ENCODE results near the gene MYBPC2. TPM values are rescaled to one million over a fixed set of nuclear protein-coding genes. Genes with fewer than 3 reads are reported as not detected.
A peak's percentile ranks its signal among the peaks of the same experiment; 100 is the strongest.
"Not testable (repeated sequence)": the region's sequence is repeated elsewhere in the genome, so short reads cannot be mapped to it uniquely, and the experiment has no call there.

The MYBPC2 gene
- total RNA-seq, 1 donor from 2014 or later: 0.47 TPM

DNA sequence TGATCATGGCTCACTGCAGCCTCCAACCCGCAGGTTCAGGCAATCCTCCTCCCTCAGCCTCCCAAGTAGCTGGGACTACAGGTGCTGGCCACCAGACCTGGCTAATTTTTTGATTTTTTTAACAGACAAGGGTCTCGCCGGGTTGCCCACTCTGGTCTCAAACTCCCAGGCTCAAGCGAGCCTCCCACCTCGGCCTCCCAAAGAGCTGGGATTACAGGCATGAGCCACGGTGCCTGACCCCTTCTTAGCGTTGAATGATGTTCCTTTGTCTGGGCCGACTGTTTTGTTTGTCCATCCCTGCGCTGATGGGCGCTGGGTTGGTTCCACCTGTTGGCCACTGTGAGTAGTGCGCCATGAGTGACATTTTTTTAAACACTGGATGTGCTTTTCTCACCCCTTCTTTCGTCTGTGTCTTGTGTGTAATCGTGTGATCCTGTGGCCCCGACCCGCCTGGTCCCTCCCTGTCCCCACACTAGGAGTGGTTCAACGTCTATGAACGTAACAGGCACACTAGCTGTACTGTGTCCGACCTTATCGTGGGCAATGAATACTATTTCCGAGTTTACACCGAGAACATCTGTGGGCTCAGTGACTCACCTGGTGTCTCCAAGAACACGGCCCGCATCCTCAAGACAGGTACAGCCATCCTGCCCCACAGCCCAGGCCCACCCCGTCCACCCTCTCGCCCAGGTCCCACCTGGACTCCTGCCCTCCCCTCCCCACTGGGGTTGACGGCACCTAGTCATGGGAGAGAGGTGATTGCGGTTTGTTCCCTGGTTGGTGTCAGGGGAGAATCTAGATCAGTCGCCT lies 28.6 kb downstream of the MYBPC2 start:
- DNase-seq (ENCODE audit: low spot score): peak; percentile 56
- no peaks in the 10 kb centered on the region for H3K36me3 Mint-ChIP-seq (ENCODE audit: low read depth)
- H3K9me3 Mint-ChIP-seq: no peaks in the 10 kb centered on the region
- H3K4me3 Mint-ChIP-seq: no peak overlapping the region
- H3K27me3 Mint-ChIP-seq (ENCODE audit: insufficient read depth): no peaks in the 10 kb centered on the region
- intact Hi-C loops (cut with micrococcal nuclease): loop anchor here (1.0 to 5.0 kb wide), 4 partner anchors 30 to 209 kb away; no protein-coding TSS in a partner anchor
- H3K4me1 Mint-ChIP-seq (ENCODE audit: low read depth): peaks cover 8% of the 10 kb centered on the region
- H3K27ac Mint-ChIP-seq: no peak overlapping the region

DNA sequence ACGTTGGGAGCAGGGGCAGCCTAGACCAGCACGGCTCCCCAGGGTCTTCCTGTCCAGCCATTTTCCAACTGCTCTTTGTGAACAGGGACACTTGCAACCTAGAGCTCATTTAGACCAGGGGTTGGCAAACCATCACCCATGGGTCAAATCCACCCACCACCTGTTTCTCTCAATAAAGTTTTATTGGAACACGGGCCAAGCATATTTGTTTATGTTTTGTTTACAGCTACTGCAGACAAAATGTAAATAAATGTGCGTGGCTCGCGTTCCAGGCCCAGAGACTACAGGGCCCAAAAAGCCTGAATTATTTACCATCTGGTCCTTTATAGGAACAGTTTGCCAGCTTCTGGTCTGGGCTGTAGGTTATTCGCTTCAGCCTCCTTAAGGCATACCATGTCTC lies 30.3 kb downstream of the MYBPC2 start:
- Mint-ChIP-seq H3K27me3 (ENCODE audit: insufficient read depth) (no peaks in the 10 kb centered on the region), H3K4me1 (ENCODE audit: low read depth) (peaks cover 8% of the 10 kb centered on the region), H3K27ac (no peak overlapping the region), H3K4me3 (no peak overlapping the region), H3K36me3 (ENCODE audit: low read depth) (no peaks in the 10 kb centered on the region), H3K9me3 (no peaks in the 10 kb centered on the region)
- intact Hi-C loops (cut with micrococcal nuclease): loop anchor here (5.0 kb wide), 1 partner anchor 211 kb away; no protein-coding TSS in a partner anchor
- DNase-seq (ENCODE audit: low spot score): no peak

DNA sequence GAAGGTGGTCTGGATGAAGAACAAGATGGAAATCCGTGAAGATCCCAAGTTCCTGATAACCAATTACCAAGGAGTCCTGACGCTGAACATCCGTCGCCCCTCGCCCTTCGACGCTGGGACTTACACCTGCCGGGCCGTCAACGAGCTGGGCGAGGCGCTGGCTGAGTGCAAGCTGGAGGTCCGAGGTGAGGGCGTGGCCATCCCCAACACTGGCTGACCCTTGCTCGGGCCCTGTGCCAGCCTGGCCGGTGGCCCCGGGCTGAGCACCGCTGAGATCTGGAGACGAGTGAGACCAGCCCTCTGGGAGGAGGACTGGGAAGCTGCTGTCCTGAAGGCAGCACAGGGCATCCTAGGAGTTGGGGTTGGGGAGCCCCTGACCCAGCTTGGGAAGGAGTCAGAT lies 31.7 kb downstream of the MYBPC2 start:
- intact Hi-C loops (cut with micrococcal nuclease): loop anchor here (5.0 kb wide), 1 partner anchor 212 kb away; no protein-coding TSS in a partner anchor
- Mint-ChIP-seq H3K9me3 (no peaks in the 10 kb centered on the region), H3K27ac (no peak overlapping the region), H3K4me1 (ENCODE audit: low read depth) (peaks cover 8% of the 10 kb centered on the region), H3K36me3 (ENCODE audit: low read depth) (no peaks in the 10 kb centered on the region), H3K27me3 (ENCODE audit: insufficient read depth) (peaks cover 2% of the 10 kb centered on the region), H3K4me3 (no peak overlapping the region)
- DNase-seq (ENCODE audit: low spot score): no peak

DNA sequence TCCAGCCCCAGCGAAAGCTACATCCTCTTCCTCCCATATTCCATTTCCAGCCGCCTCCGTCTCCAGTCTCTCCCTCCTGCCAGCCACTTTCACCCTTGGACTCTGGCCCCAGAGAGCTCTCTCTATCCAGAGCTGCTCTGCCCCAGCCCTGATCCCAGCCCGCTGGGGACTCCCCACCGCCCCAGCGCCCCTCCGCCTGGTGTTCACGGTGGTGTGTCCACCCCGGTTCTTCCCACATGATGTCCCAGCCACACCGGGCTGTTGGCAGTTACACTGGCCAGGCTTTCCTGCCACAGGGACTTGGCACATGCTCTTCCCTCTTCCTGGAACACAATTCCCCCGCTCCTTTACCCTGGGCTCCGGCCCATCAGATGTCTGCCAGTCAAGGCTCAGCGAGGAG lies 32.3 kb downstream of the MYBPC2 start:
- Mint-ChIP-seq H3K4me1 (ENCODE audit: low read depth) (peaks cover 8% of the 10 kb centered on the region), H3K27ac (no peak overlapping the region), H3K4me3 (no peak overlapping the region), H3K36me3 (ENCODE audit: low read depth) (no peaks in the 10 kb centered on the region), H3K9me3 (no peaks in the 10 kb centered on the region), H3K27me3 (ENCODE audit: insufficient read depth) (peaks cover 2% of the 10 kb centered on the region)
- DNase-seq (ENCODE audit: low spot score): no peak
- intact Hi-C loops (cut with micrococcal nuclease): loop anchor here (5.0 kb wide), 1 partner anchor 213 kb away; no protein-coding TSS in a partner anchor

DNA sequence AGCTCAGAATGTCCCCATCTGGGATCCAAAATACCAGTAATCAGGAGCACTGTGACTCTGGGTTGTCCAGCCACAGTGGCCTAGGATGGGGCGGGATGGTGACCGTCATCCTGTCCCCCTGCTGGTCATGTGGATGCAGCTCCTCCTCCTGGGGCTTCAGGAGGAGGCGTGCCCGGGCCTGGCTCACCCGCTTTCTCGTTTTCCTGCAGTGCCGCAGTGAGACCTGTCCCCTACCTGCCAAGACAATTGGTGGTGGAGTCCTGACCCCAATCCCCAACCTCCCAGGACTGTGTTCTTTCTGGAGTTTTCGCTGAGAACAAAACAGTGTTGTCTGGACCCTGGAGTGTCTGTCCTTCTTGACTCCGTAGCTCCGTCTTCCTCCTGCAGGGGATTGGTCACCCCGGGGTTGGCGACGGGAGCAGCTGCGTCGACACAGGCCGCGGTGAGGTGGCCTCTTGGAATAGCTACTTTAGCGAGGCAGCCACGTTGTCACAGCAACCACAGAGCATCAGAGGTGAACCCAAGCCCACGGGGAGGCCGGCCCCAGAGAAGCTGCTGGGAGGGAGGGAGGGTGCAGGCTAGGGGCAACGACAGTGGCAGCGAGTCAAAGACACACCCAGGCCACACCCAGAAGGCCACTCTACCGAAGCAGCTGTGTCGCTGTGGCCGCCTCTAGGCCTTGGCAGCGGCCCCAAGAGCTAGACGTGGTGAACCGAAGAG lies 33.5 kb downstream of the MYBPC2 start:
- intact Hi-C loops (cut with micrococcal nuclease): no loop called here
- H3K4me1 Mint-ChIP-seq (ENCODE audit: low read depth): peaks cover 6% of the 10 kb centered on the region
- no peak overlapping the region for H3K27ac Mint-ChIP-seq

DNA sequence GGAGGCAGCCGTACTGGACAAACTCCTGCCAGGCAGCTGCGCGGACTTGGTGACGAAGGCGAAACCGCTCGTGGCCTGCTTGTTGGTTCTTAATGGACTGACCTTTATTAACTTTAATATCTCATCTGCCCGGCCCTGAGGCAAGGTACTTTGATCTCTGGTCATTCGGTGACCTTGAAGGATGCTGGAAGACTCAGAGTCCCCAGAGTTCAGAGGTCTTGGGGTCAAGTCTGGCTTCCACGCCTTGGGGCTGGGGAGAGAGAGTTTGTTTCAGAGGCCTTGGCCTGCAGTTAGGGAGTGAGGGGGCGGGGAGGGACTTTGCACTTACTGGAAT lies 34.0 kb downstream of the MYBPC2 start:
- Mint-ChIP-seq H3K4me1 (ENCODE audit: low read depth) (peaks cover under 1% of the 10 kb centered on the region), H3K27ac (no peak overlapping the region), H3K36me3 (ENCODE audit: low read depth) (no peaks in the 10 kb centered on the region), H3K4me3 (no peak overlapping the region), H3K9me3 (no peaks in the 10 kb centered on the region), H3K27me3 (ENCODE audit: insufficient read depth) (peaks cover 2% of the 10 kb centered on the region)
- intact Hi-C loops (cut with micrococcal nuclease): no loop called here
- no peak for DNase-seq (ENCODE audit: low spot score)

More for the DNA sequence above, 33.5 kb downstream of the MYBPC2 start:
- peaks cover 2% of the 10 kb centered on the region for H3K27me3 Mint-ChIP-seq (ENCODE audit: insufficient read depth)
- no peaks in the 10 kb centered on the region for H3K36me3 Mint-ChIP-seq (ENCODE audit: low read depth)
- H3K4me3 Mint-ChIP-seq: no peak overlapping the region
- H3K9me3 Mint-ChIP-seq: no peaks in the 10 kb centered on the region
- no peak for DNase-seq (ENCODE audit: low spot score)

DNA sequence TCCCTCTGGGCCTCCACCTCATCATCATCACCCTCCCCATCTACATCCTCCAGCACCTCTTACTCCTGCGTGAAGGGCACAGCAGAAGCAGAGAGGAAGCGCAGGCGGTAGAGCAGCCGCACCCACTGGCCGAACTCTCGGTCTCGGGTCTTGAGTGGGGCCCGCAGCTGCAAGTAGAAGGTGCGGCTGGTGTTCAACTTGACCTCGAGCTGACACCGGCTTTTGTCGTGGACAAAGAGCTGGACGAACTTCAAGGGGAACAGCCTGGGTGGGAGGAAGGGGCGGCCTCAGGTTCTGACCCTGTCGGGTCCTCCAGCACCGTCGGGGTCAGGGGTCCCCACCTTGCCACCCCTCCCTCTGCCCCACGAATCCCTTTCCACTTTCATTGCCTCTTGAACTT lies 34.9 kb downstream of the MYBPC2 start:
- H3K36me3 Mint-ChIP-seq (ENCODE audit: low read depth): no peaks in the 10 kb centered on the region

DNA sequence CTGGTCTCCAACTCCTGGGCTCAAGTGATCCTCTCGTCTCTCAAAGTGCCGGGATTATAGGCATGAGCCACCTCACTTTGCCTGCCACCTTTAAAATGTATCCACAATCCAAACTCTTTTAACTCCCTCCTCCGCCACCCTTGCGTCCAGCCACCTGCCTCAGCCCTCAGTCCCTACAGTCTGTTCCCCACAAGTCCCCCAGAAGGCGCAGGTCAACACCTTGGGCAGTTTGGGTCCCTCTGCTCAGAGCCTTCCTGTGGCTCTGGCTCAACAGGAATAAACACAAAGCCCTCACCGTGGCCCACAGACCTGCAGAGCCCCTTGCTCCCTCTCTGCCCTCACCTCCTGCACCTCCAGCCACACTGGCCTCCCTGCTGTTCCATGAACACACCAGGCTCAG lies 36.1 kb downstream of the MYBPC2 start:
- H3K4me1 Mint-ChIP-seq (ENCODE audit: low read depth): no peaks in the 10 kb centered on the region
- H3K4me3 Mint-ChIP-seq: no peak overlapping the region
- intact Hi-C loops (cut with micrococcal nuclease): no loop called here
- H3K36me3 Mint-ChIP-seq (ENCODE audit: low read depth): no peaks in the 10 kb centered on the region
- DNase-seq (ENCODE audit: low spot score): no peak
- no peaks in the 10 kb centered on the region for H3K9me3 Mint-ChIP-seq
- no peak overlapping the region for H3K27ac Mint-ChIP-seq
- peaks cover 2% of the 10 kb centered on the region for H3K27me3 Mint-ChIP-seq (ENCODE audit: insufficient read depth)

More for the DNA sequence above, 34.9 kb downstream of the MYBPC2 start:
- intact Hi-C loops (cut with micrococcal nuclease): no loop called here
- Mint-ChIP-seq H3K4me3 (no peak overlapping the region), H3K9me3 (no peaks in the 10 kb centered on the region), H3K4me1 (ENCODE audit: low read depth) (no peaks in the 10 kb centered on the region), H3K27ac (no peak overlapping the region), H3K27me3 (ENCODE audit: insufficient read depth) (peaks cover 2% of the 10 kb centered on the region)
- no peak for DNase-seq (ENCODE audit: low spot score)

DNA sequence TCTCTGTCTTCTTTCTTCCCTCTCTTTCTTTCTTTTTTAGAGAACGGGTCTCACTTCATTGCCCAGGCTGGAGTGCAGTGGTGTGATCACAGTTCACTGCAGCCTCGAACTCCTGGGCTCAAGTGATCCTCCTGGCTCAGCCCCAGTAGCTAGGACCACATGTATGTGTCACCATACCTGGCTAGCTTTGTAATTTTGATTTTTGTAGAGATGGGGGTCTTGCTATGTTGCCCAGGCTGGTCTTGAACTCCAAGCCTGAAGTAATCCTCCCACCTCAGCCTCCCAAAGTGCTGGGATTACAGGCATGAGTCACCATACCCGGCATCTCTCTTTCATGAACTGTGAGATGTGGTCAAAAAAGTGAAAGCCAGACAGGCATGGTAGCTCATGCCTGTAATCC lies 40.6 kb downstream of the MYBPC2 start:
- H3K4me3 Mint-ChIP-seq; H3K36me3 Mint-ChIP-seq (ENCODE audit: low read depth); H3K9me3 Mint-ChIP-seq; intact Hi-C loops (cut with micrococcal nuclease); DNase-seq (ENCODE audit: low spot score); H3K27ac Mint-ChIP-seq; H3K27me3 Mint-ChIP-seq (ENCODE audit: insufficient read depth): not testable (repeated sequence)
- H3K4me1 Mint-ChIP-seq (ENCODE audit: low read depth): peaks cover 16% of the 10 kb centered on the region

DNA sequence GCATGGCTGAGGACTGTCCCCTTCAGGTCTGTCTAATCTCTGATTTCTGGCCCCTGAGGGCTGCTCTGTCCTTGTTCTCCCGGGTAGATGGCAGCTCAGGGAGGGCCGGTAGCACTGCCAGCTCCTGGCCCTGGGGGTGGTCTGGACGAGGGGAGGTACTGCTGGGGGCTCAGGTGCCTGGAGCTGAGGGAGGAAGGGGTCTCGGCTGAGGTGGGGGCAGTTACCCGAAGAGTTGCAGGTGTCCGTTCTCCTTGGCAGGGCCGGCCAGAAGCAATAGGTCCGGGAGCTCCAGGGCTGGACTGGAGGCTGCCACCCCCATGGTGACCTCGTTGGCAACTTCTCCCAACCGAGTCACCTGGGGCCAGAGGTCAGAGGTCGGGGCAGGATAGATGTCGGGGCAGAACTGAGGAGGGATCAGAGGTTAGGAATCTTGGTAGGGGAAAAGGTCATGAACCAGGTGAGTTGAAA lies 42.4 kb downstream of the MYBPC2 start:
- Mint-ChIP-seq H3K9me3 (no peaks in the 10 kb centered on the region), H3K27ac (peak overlapping the region; percentile 38), H3K27me3 (ENCODE audit: insufficient read depth) (no peaks in the 10 kb centered on the region), H3K4me3 (peak overlapping the region; percentile 75), H3K36me3 (ENCODE audit: low read depth) (peaks cover 11% of the 10 kb centered on the region), H3K4me1 (ENCODE audit: low read depth) (peaks cover 20% of the 10 kb centered on the region)
- intact Hi-C loops (cut with micrococcal nuclease): loop anchor here (5.0 kb wide), 1 partner anchor 118 kb away; no protein-coding TSS in a partner anchor
- no peak for DNase-seq (ENCODE audit: low spot score)

DNA sequence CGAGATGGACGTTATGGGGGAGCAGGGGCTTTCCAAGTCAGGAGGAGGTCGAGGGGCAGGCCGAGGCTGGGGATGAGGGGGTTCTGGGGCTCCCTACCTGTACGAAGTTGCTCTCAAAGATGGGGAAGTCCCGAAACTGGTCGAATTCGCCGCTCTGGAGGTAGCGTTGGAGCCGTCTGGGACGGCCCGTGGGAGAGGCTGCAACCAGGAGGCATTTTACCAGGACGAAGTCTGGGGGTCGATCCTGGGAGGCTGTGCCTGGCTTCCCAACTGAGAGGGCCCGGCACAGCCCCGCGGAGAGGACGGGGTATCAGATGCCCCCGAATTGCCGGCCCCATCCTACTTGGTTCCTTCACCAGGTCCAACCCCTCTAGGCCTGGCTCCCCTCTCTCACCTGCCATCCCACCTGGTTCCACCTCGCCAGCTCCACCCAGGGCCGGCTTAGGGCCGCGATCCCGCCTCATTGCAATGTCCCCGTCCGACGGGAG lies 43.1 kb downstream of the MYBPC2 start:
- intact Hi-C loops (cut with micrococcal nuclease): loop anchor here (1.0 to 5.0 kb wide), 4 partner anchors 36 to 183 kb away; partner anchors contain the start of gene JOSD2
- H3K4me1 Mint-ChIP-seq (ENCODE audit: low read depth): peaks cover 20% of the 10 kb centered on the region
- peak overlapping the region; percentile 91 for H3K4me3 Mint-ChIP-seq
- H3K9me3 Mint-ChIP-seq: no peaks in the 10 kb centered on the region
- peaks cover 11% of the 10 kb centered on the region for H3K36me3 Mint-ChIP-seq (ENCODE audit: low read depth)
- H3K27ac Mint-ChIP-seq: peak overlapping the region; percentile 72
- DNase-seq (ENCODE audit: low spot score): no peak
- no peaks in the 10 kb centered on the region for H3K27me3 Mint-ChIP-seq (ENCODE audit: insufficient read depth)

DNA sequence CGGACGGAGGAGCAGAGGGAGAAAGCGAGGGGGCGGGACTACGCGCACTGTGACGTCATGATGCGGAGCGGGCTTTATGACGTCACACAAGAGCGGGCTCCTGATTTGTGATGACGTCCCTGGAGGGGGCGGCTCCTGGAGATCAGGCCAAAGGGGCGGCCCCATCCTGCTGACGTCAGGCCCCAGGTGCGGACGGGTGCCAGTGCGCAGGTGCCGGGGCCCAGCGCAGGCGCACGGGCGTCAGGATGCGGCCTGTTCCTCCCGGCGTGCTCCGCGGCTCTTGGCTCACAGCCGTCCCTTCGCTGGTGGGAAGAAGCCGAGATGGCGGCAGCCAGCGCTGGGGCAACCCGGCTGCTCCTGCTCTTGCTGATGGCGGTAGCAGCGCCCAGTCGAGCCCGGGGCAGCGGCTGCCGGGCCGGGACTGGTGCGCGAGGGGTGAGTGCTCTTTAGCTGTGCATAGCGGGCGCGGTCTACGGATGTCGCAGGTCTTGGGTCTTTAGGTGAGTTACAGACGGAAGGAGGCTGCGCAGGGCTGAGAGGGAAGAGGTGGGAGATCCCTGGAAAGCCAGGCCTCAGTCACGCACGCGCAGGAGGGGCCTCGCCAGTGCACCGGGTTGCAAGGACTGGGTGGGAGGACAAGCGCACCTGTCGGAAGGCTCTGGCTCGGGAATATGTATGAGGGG lies 43.7 kb downstream of the MYBPC2 start, which contains the start of the genes EMC10 and GARIN5A:
Gene EMC10 (plus strand): TSS at position 284 of the 683 bp plus-strand sequence. CDS start 38 bp downstream, at position 322.
Gene GARIN5A (minus strand): TSS at position 625 of the 683 bp plus-strand sequence. CDS start 460 bp downstream, at position 165.
- H3K27me3 Mint-ChIP-seq (ENCODE audit: insufficient read depth): no peaks in the 10 kb centered on the region
- H3K9me3 Mint-ChIP-seq: no peaks in the 10 kb centered on the region
- H3K4me3 Mint-ChIP-seq: peak within 1 kb of the TSS; percentile 91
- H3K4me1 Mint-ChIP-seq (ENCODE audit: low read depth): peaks cover 20% of the 10 kb centered on the region
- intact Hi-C loops (cut with micrococcal nuclease): loop anchor here (1.0 to 5.0 kb wide), 4 partner anchors 35 to 182 kb away; partner anchors contain the start of gene JOSD2
- H3K36me3 Mint-ChIP-seq (ENCODE audit: low read depth): peaks cover 13% of the 10 kb centered on the region
- peak; percentile 92 for DNase-seq (ENCODE audit: low spot score)
- peak within 1 kb of the TSS; percentile 72 for H3K27ac Mint-ChIP-seq

Measured in activated T-helper 1 cell treated with anti-CD3 and anti-CD28 coated beads, Interleukin-12 subunit alpha, Interleukin-12 subunit beta, Interleukin-2, Interleukin-4 antibody, amounts not matched to agents 30 ng/mL and 10 ng/mL and 1 ng/mL, durations not matched to agents 14 hours and 24 hours and 36 hours (primary cell).